ENCODE results near the gene PCNX2. TPM values are rescaled to one million over a fixed set of nuclear protein-coding genes. Genes with fewer than 3 reads are reported as not detected.

Gene PCNX2
- total and polyA plus RNA-seq, 7 donors = 1.8 to 13.8 (median 5.1) TPM

DNA sequence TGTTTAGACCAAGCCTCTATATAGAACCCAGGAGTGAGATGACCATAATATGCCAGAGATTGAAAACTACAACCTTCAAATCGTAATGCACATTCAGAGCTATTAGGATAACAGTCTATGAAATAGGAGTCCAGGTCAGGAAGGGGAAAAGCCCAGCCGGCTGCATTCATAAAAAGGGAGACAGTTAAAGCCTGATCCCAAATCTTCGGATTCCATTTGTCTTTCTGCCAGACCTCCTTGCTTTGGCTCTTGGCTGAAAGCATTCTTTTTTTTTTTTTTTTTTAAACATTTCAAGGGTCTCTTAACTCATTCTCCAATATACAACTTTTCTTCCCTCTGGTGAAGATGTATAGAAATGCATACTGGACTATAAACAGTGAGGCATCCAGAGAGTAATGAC is 264.0 kb downstream of the PCNX2 start:
- H3K27ac ChIP-seq = no peak overlapping the region
- no peaks in the 10 kb centered on the region for H3K9me3 ChIP-seq
- H3K4me3 ChIP-seq = no peak overlapping the region
- intact Hi-C loops (cut with DNase I) = no loop called here
- 64 to 91% methylated on average over 3 of the region's 3 CpGs for WGBS, 2 donors
- DNase-seq = no peak
- H3K4me1 ChIP-seq = no peaks in the 10 kb centered on the region
- no peak for TF ChIP-seq CTCF (IDR thresholded peaks at IDR 0.05)
- TF ChIP-seq POLR2AphosphoS5 (IDR thresholded peaks at IDR 0.05) = no peak
- no peak for TF ChIP-seq EP300 (IDR thresholded peaks at IDR 0.05)
- TF ChIP-seq POLR2A (IDR thresholded peaks at IDR 0.05) = no peak
- no peaks in the 10 kb centered on the region for H3K36me3 ChIP-seq
- no peaks in the 10 kb centered on the region for H3K27me3 ChIP-seq

DNA sequence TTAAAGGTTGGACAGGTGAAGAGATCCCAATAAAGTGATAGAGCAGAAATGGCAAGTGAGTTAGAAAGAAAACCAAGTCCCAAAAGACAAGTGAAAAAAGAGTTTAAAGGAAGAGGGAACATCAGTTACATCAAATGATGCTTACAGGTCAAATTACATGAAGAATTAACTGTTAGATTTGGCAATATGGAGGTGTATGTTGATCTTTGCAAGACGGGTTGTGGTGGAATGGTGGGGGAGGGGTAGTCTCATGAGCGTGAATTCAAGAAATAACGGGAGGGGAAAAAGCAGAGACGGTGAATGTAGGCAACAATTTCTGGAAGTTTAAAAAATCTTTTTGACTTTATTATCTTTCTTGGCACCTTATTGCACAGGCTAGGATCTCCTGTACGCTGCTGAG is 268.5 kb downstream of the PCNX2 start:
- intact Hi-C loops (cut with DNase I) = no loop called here
- TF ChIP-seq CTCF (IDR thresholded peaks at IDR 0.05) = no peak
- no peak for TF ChIP-seq EP300 (IDR thresholded peaks at IDR 0.05)
- no peak for TF ChIP-seq POLR2A (IDR thresholded peaks at IDR 0.05)
- no peak for TF ChIP-seq POLR2AphosphoS5 (IDR thresholded peaks at IDR 0.05)
- DNase-seq = no peak
- no peaks in the 10 kb centered on the region for H3K9me3 ChIP-seq
- H3K4me3 ChIP-seq = no peak overlapping the region
- no peak overlapping the region for H3K27ac ChIP-seq
- no peaks in the 10 kb centered on the region for H3K27me3 ChIP-seq
- no peaks in the 10 kb centered on the region for H3K36me3 ChIP-seq
- WGBS, 2 donors = 90 to 93% methylated on average over 5 of the region's 5 CpGs
- no peaks in the 10 kb centered on the region for H3K4me1 ChIP-seq

DNA sequence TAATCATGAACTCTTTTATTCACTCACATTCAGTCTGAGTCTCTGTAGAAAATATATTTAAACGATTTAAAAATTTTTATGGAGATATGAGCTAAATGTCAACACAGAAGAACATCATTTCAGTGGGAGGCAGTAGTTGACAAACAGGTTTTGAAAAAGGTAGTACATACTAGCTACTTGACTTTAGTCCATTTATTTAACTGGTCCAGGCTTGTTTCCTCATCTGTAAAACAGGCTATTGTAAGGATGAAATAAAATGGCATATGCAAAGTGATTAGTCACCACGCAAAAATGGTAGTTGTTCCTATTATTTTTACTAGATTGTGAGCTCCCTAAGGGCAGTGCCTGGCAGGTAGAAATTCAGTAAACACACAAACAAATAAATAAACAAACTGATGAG is 270.0 kb downstream of the PCNX2 start:
- no peaks in the 10 kb centered on the region for H3K4me1 ChIP-seq
- TF ChIP-seq POLR2A (IDR thresholded peaks at IDR 0.05) (no peak), POLR2AphosphoS5 (IDR thresholded peaks at IDR 0.05) (no peak), CTCF (IDR thresholded peaks at IDR 0.05) (no peak), EP300 (IDR thresholded peaks at IDR 0.05) (no peak)
- H3K36me3 ChIP-seq = no peaks in the 10 kb centered on the region
- 20 to 68% methylated on average over 2 of the region's 2 CpGs for WGBS, 2 donors
- DNase-seq = no peak
- no peak overlapping the region for H3K4me3 ChIP-seq
- no peaks in the 10 kb centered on the region for H3K27me3 ChIP-seq
- H3K9me3 ChIP-seq = no peaks in the 10 kb centered on the region
- no peak overlapping the region for H3K27ac ChIP-seq
- intact Hi-C loops (cut with DNase I) = loop anchor here (2.0 kb wide), 1 partner anchor 395 kb away; the partner anchor contains the start of gene SIPA1L2

GRCh38 chr1:233025157-233025556 is 270.4 kb downstream of the PCNX2 start:
- no peak overlapping the region for H3K4me3 ChIP-seq
- H3K27me3 ChIP-seq = no peaks in the 10 kb centered on the region
- intact Hi-C loops (cut with DNase I) = loop anchor here (2.0 kb wide), 1 partner anchor 394 kb away; the partner anchor contains the start of gene SIPA1L2
- no peak for DNase-seq
- TF ChIP-seq POLR2A (IDR thresholded peaks at IDR 0.05) (no peak), EP300 (IDR thresholded peaks at IDR 0.05) (no peak), CTCF (IDR thresholded peaks at IDR 0.05) (peak in 2 of 4 experiments; percentile 29 to 31)
- no peak overlapping the region for H3K27ac ChIP-seq
- H3K36me3 ChIP-seq = no peaks in the 10 kb centered on the region
- H3K4me1 ChIP-seq = no peaks in the 10 kb centered on the region
- H3K9me3 ChIP-seq = no peaks in the 10 kb centered on the region
- WGBS, 2 donors = 44 to 70% methylated on average over 12 of the region's 12 CpGs

- no peaks in the 10 kb centered on the region for H3K9me3 ChIP-seq
- no peak overlapping the region for H3K4me3 ChIP-seq
- no peaks in the 10 kb centered on the region for H3K4me1 ChIP-seq
- DNase-seq = no peak
- H3K27me3 ChIP-seq = no peaks in the 10 kb centered on the region
- WGBS, 2 donors = 86 to 93% methylated on average over 9 of the region's 9 CpGs
- H3K36me3 ChIP-seq = no peaks in the 10 kb centered on the region
- no peak for TF ChIP-seq CTCF (IDR thresholded peaks at IDR 0.05)
- TF ChIP-seq EP300 (IDR thresholded peaks at IDR 0.05) = no peak
- TF ChIP-seq POLR2AphosphoS5 (IDR thresholded peaks at IDR 0.05) = no peak
- TF ChIP-seq POLR2A (IDR thresholded peaks at IDR 0.05) = no peak
- H3K27ac ChIP-seq = no peak overlapping the region
- intact Hi-C loops (cut with DNase I) = loop anchor here (2.0 kb wide), 1 partner anchor 393 kb away; the partner anchor contains the start of gene SIPA1L2
These were observed 271.3 kb downstream of the PCNX2 start for GRCh38 chr1:233024199-233024598.

All from sigmoid colon (tissue), 7 donors.